ENCODE measurements around the gene CRYZL1. TPM values are rescaled to one million over a fixed set of nuclear protein-coding genes. Genes with fewer than 3 reads are reported as not detected.
A peak's percentile ranks its signal among the peaks of the same experiment; 100 is the strongest.

Gene CRYZL1
- total and polyA plus RNA-seq, 3 experiments from 2014 or later, result 30.6 to 34.9 (median 31.1) TPM

DNA sequence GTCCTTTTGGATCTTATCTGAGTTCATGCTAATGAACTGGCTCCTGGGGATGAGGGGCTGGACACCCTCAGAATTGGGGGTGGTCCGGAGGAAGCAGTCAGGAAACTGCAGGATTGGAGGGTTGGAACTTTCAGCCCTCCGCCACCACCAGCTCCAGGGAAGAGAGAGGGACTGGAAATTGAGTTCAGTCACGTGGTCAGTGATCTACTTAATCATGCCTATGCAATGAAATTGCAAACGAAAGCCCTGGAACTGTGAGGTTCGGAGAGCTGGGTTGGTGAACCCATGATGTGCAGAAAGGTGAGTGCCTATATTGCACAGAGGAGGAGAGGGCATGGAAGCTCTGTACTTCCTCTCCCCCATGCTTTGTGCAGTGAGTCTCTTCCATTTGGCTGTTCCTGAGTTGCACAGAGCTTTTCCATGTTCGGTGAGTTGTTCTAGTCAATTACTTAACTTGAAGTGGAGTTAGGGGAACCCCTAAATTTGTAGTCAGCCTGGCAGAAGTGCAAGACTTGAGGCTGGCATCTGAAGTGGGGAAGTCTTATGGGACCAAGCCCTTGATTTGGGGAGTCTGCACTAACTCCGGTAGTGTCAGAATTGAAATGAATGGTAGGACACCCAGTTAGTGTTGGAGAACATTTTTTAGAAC is 17.5 kb upstream of the CRYZL1 start:
- no peaks in the 10 kb centered on the region for H3K4me1 ChIP-seq (ENCODE audit: insufficient read depth, low read length)
- no peaks in the 10 kb centered on the region for H3K27me3 ChIP-seq (ENCODE audit: insufficient read depth, low read length, poor library complexity, severe bottlenecking)
- Mint-ChIP-seq H3K36me3 (peaks cover 0 to 12% (median 1%) of the 10 kb centered on the region in 3 donors), H3K4me3 (no peak overlapping the region), H3K27me3 (peaks cover 0 to 30% of the 10 kb centered on the region in 2 donors), H3K9me3 (no peaks in the 10 kb centered on the region), H3K27ac (no peak overlapping the region), H3K4me1 (no peaks in the 10 kb centered on the region)
- no peak overlapping the region for H3K27ac ChIP-seq (ENCODE audit: low read depth, low read length)
- no peak overlapping the region for H3K4me3 ChIP-seq (ENCODE audit: low read length)
- H3K9me3 ChIP-seq (ENCODE audit: low read length), result no peaks in the 10 kb centered on the region
- DNase-seq, result no peak
- H3K36me3 ChIP-seq (ENCODE audit: insufficient read depth, low read length), result no peaks in the 10 kb centered on the region
- ChIA-PET CTCF (no interaction called here), POLR2A (no interaction called here)

- DNase-seq, result no peak
- Histone ChIP-seq H3K4me3 (ENCODE audit: low read length) (no peak overlapping the region), H3K27ac (ENCODE audit: low read depth, low read length) (no peak overlapping the region), H3K9me3 (ENCODE audit: low read length) (no peaks in the 10 kb centered on the region), H3K27me3 (ENCODE audit: insufficient read depth, low read length, poor library complexity, severe bottlenecking) (no peaks in the 10 kb centered on the region), H3K4me1 (ENCODE audit: insufficient read depth, low read length) (no peaks in the 10 kb centered on the region), H3K36me3 (ENCODE audit: insufficient read depth, low read length) (no peaks in the 10 kb centered on the region)
- ChIA-PET CTCF (no interaction called here), POLR2A (no interaction called here)
- no peak overlapping the region for H3K4me3 Mint-ChIP-seq
- H3K4me1 Mint-ChIP-seq, result no peaks in the 10 kb centered on the region
- H3K36me3 Mint-ChIP-seq, result peaks cover 0 to 12% (median 1%) of the 10 kb centered on the region in 3 donors
- no peaks in the 10 kb centered on the region for H3K9me3 Mint-ChIP-seq
- H3K27ac Mint-ChIP-seq, result no peak overlapping the region
- peaks cover 0 to 30% of the 10 kb centered on the region in 2 donors for H3K27me3 Mint-ChIP-seq
These were observed 15.7 kb upstream of the CRYZL1 start for GRCh38 chr21:33657124-33657820.

- peaks cover 0 to 4% (median 1%) of the 10 kb centered on the region in 3 donors for H3K36me3 Mint-ChIP-seq
These were observed 14.2 kb upstream of the CRYZL1 start for GRCh38 chr21:33655588-33656221.

GRCh38 chr21:33654412-33654811 is 12.9 kb upstream of the CRYZL1 start:
- H3K27ac ChIP-seq (ENCODE audit: low read depth, low read length), result no peak overlapping the region
- no peaks in the 10 kb centered on the region for H3K4me1 ChIP-seq (ENCODE audit: insufficient read depth, low read length)
- no peaks in the 10 kb centered on the region for H3K27me3 ChIP-seq (ENCODE audit: insufficient read depth, low read length, poor library complexity, severe bottlenecking)
- H3K4me3 ChIP-seq (ENCODE audit: low read length), result no peak overlapping the region
- Mint-ChIP-seq H3K27ac (no peak overlapping the region), H3K27me3 (peaks cover 0 to 22% of the 10 kb centered on the region in 2 donors), H3K4me3 (no peak overlapping the region), H3K9me3 (no peaks in the 10 kb centered on the region), H3K36me3 (peaks cover 0 to 4% (median 1%) of the 10 kb centered on the region in 3 donors), H3K4me1 (peaks cover 0 to 4% (median 0%) of the 10 kb centered on the region in 3 donors)
- DNase-seq, result no peak
- no peaks in the 10 kb centered on the region for H3K9me3 ChIP-seq (ENCODE audit: low read length)
- POLR2A ChIA-PET, result no interaction called here
- H3K36me3 ChIP-seq (ENCODE audit: insufficient read depth, low read length), result no peaks in the 10 kb centered on the region
- CTCF ChIA-PET, result no interaction called here

More at GRCh38 chr21:33655588-33656221, 14.2 kb upstream of the CRYZL1 start:
- Histone ChIP-seq H3K9me3 (ENCODE audit: low read length) (no peaks in the 10 kb centered on the region), H3K4me3 (ENCODE audit: low read length) (no peak overlapping the region), H3K27me3 (ENCODE audit: insufficient read depth, low read length, poor library complexity, severe bottlenecking) (no peaks in the 10 kb centered on the region), H3K36me3 (ENCODE audit: insufficient read depth, low read length) (no peaks in the 10 kb centered on the region), H3K27ac (ENCODE audit: low read depth, low read length) (no peak overlapping the region), H3K4me1 (ENCODE audit: insufficient read depth, low read length) (no peaks in the 10 kb centered on the region)
- no peak for DNase-seq
- POLR2A ChIA-PET, result interaction anchor here (0.6 kb wide), 1 partner anchor 9 kb away, joined by 3 read pairs; no protein-coding TSS in a partner anchor
- H3K9me3 Mint-ChIP-seq, result no peaks in the 10 kb centered on the region
- H3K27ac Mint-ChIP-seq, result no peak overlapping the region
- CTCF ChIA-PET, result no interaction called here
- peaks cover 0 to 4% (median 0%) of the 10 kb centered on the region in 3 donors for H3K4me1 Mint-ChIP-seq
- H3K27me3 Mint-ChIP-seq, result peaks cover 0 to 23% of the 10 kb centered on the region in 2 donors
- no peak overlapping the region for H3K4me3 Mint-ChIP-seq

- CTCF ChIA-PET, result no interaction called here
These were observed 10.6 kb upstream of the CRYZL1 start for GRCh38 chr21:33651965-33652680.

GRCh38 chr21:33650929-33651509 is 9.5 kb upstream of the CRYZL1 start:
- DNase-seq, result no peak
- Histone ChIP-seq H3K4me1 (ENCODE audit: insufficient read depth, low read length) (no peaks in the 10 kb centered on the region), H3K27ac (ENCODE audit: low read depth, low read length) (no peak overlapping the region), H3K36me3 (ENCODE audit: insufficient read depth, low read length) (no peaks in the 10 kb centered on the region), H3K4me3 (ENCODE audit: low read length) (no peak overlapping the region), H3K27me3 (ENCODE audit: insufficient read depth, low read length, poor library complexity, severe bottlenecking) (no peaks in the 10 kb centered on the region), H3K9me3 (ENCODE audit: low read length) (no peaks in the 10 kb centered on the region)
- ChIA-PET CTCF (interaction anchor here (0.6 to 1.4 kb wide), 2 partner anchors 13 to 1172 kb away, joined by 3 read pairs; no protein-coding TSS in a partner anchor), POLR2A (no interaction called here)
- Mint-ChIP-seq H3K27ac (no peak overlapping the region), H3K4me3 (no peak overlapping the region), H3K9me3 (no peaks in the 10 kb centered on the region), H3K27me3 (peaks cover 7 to 15% of the 10 kb centered on the region in 2 donors), H3K4me1 (peaks cover 0 to 4% (median 0%) of the 10 kb centered on the region in 3 donors), H3K36me3 (peaks cover 0 to 1% (median 0%) of the 10 kb centered on the region in 3 donors)

More at GRCh38 chr21:33651965-33652680, 10.6 kb upstream of the CRYZL1 start:
- no peak for DNase-seq
- no peaks in the 10 kb centered on the region for H3K9me3 Mint-ChIP-seq
- no peak overlapping the region for H3K4me3 Mint-ChIP-seq
- H3K36me3 ChIP-seq (ENCODE audit: insufficient read depth, low read length), result no peaks in the 10 kb centered on the region
- H3K36me3 Mint-ChIP-seq, result peaks cover 0 to 1% (median 0%) of the 10 kb centered on the region in 3 donors
- no peak overlapping the region for H3K27ac ChIP-seq (ENCODE audit: low read depth, low read length)
- no peaks in the 10 kb centered on the region for H3K4me1 ChIP-seq (ENCODE audit: insufficient read depth, low read length)
- peaks cover 0 to 4% (median 0%) of the 10 kb centered on the region in 3 donors for H3K4me1 Mint-ChIP-seq
- H3K9me3 ChIP-seq (ENCODE audit: low read length), result no peaks in the 10 kb centered on the region
- H3K4me3 ChIP-seq (ENCODE audit: low read length), result no peak overlapping the region
- POLR2A ChIA-PET, result no interaction called here
- peaks cover 6 to 18% of the 10 kb centered on the region in 2 donors for H3K27me3 Mint-ChIP-seq
- H3K27ac Mint-ChIP-seq, result peak overlapping the region in 1 of 8 donors; percentile 25
- H3K27me3 ChIP-seq (ENCODE audit: insufficient read depth, low read length, poor library complexity, severe bottlenecking), result no peaks in the 10 kb centered on the region

DNA sequence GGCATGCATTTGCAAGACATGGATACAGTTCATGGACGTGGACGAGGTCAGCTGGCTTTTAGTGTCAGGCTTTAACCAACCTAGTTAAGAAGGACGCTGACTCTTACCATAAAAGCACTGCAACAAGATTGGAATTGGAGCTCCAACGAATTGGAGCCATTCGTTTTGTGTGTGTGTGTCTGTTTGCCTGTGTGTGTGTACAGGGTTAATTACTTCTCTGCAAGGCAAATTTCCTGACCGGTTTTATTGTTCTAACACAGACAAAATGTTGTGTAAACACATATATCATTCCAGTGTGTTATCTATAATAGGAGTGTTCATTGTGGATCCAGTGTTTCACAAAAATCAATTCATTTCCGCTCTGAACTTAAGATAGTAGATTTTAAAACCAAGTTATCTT is 8.7 kb upstream of the CRYZL1 start:
- H3K4me3 Mint-ChIP-seq, result no peak overlapping the region
- Histone ChIP-seq H3K9me3 (ENCODE audit: low read length) (no peaks in the 10 kb centered on the region), H3K36me3 (ENCODE audit: insufficient read depth, low read length) (no peaks in the 10 kb centered on the region), H3K4me1 (ENCODE audit: insufficient read depth, low read length) (no peaks in the 10 kb centered on the region), H3K4me3 (ENCODE audit: low read length) (no peak overlapping the region), H3K27ac (ENCODE audit: low read depth, low read length) (no peak overlapping the region), H3K27me3 (ENCODE audit: insufficient read depth, low read length, poor library complexity, severe bottlenecking) (no peaks in the 10 kb centered on the region)
- H3K27ac Mint-ChIP-seq, result no peak overlapping the region
- ChIA-PET CTCF (interaction anchor here (1.4 kb wide), 1 partner anchor 14 kb away, joined by 3 read pairs; no protein-coding TSS in a partner anchor), POLR2A (no interaction called here)
- H3K4me1 Mint-ChIP-seq, result peaks cover 0 to 4% (median 0%) of the 10 kb centered on the region in 3 donors
- H3K36me3 Mint-ChIP-seq, result peaks cover 0 to 1% (median 0%) of the 10 kb centered on the region in 3 donors
- no peaks in the 10 kb centered on the region for H3K9me3 Mint-ChIP-seq
- H3K27me3 Mint-ChIP-seq, result peaks cover 7 to 11% of the 10 kb centered on the region in 2 donors
- DNase-seq, result no peak
